Head of caudate nucleus (tissue), 42 donors: ENCODE results near the gene CSH1.
A peak's percentile ranks its signal among the peaks of the same experiment; 100 is the strongest.
"Not testable (repeated sequence)": the region's sequence is repeated elsewhere in the genome, so short reads cannot be mapped to it uniquely, and the experiment has no call there.

ENCODE experiments used
- DNase-seq, 42 donors: peaks; one replicate each; pipeline versions ENCODE4 v3.0.0 to v3.0.0-alpha.2; 2020 to 2021; ENCODE audit warnings: mixed read lengths in 7 of 42
- intact Hi-C: fragments of 100-400 bp; cut with DNase I; formaldehyde crosslinking; loops from one replicate; pipeline ENCODE4 v1.15.0; 2022

The CSH1 gene

DNA sequence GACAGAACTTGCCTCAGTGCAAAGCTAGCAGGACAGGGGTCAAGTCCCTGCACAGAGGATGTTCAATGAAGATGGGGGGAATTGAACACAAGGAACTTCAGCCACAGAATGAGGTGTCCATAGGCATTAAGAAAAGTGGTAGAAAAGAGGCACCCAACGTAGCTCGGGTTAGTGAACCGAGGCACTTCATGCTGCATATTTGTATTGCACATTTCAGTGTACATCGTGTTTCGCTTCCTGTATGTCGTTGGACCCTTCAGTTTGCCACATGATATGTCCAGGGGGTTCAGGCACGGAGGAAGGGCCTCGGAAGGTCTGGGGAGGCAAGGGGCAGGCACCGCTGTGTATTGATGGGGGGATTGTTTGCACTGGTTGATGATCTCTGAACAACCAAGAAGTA is 18.0 kb downstream of the CSH1 start:
- intact Hi-C loops, DNase-seq: not testable (repeated sequence)

DNA sequence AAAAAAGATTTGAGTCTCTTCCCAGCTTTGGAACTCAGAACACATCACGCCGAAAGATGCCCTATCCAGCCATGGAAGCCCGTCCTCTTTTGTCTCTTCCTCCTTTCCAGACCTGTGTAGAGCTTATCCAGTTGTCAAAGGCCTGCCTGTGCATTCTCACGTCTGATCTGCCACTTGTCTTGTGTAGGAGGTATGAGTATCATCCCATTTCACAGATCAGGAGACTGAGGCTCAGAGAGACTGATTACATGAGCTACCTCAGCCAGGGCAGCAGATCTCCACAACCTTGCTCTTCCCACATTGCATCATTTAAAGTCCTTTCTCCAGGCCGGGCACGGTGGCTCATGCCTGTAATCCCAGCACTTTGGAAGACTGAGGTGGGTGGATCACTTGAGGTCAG is 21.7 kb downstream of the CSH1 start:
- DNase-seq = not testable (repeated sequence)

GRCh38 chr17:63874061-63874626 is 22.2 kb downstream of the CSH1 start:
- DNase-seq, intact Hi-C loops: not testable (repeated sequence)

More for the DNA sequence above, 21.7 kb downstream of the CSH1 start:
- intact Hi-C loops = not testable (repeated sequence)

GRCh38 chr17:63873577-63873976 is 22.8 kb downstream of the CSH1 start, which contains the start of gene CSH2:
TSS of gene CSH2 (minus strand) at chr17:63873677. CDS start at chr17:63873614, 63 bp downstream.
- DNase-seq, intact Hi-C loops: not testable (repeated sequence)

DNA sequence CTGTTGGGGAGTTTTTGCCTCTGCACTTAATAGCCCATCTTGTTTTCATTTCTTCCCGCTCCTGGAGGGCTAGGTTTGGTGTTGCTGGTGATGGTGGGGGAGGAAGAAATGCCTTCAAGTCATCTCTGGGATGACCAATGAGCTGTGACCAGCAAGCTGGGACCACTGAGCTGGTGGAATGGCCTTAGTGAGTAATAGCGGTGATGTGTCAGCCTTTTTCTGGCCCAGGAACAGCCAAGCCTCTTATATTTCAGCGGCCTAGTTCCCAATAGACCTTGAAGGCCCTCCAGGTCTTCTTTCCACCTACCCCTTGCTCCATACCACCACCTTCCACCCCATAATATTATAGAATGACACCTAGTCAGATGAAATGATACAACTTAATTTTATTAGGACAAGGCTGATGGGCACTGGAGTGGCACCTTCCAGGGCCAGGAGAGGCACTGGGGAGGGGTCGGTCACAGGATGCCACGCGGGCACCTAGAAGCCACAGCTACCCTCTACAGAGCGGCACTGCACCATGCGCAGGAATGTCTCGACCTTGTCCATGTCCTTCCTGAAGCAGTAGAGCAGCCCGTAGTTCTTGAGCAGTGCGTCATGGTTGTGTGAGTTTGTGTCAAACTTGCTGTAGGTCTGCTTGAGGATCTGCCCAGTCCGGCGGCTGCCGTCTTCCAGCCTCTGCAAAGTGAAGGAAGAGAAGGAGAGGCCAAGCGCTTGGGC is 24.6 kb downstream of the CSH1 start:
- intact Hi-C loops, DNase-seq: not testable (repeated sequence)

DNA sequence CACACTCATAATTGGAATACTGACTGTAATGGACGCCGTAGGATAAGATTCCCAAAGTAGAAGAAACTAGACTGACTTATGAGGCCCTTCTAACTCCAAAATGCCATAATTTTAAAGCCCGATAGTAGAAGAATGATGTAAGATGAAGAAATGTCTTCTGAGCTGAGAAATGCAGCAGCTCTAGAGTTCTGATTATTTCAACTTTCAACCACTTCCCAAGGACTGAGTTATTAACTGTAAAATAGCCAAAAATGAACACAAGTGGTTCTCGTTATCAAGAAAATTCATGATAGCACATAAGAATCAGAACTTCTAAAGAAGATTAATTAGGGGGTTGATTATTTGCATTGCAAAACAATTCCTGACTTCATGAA is 26.1 kb downstream of the CSH1 start:
- intact Hi-C loops, DNase-seq: not testable (repeated sequence)

DNA sequence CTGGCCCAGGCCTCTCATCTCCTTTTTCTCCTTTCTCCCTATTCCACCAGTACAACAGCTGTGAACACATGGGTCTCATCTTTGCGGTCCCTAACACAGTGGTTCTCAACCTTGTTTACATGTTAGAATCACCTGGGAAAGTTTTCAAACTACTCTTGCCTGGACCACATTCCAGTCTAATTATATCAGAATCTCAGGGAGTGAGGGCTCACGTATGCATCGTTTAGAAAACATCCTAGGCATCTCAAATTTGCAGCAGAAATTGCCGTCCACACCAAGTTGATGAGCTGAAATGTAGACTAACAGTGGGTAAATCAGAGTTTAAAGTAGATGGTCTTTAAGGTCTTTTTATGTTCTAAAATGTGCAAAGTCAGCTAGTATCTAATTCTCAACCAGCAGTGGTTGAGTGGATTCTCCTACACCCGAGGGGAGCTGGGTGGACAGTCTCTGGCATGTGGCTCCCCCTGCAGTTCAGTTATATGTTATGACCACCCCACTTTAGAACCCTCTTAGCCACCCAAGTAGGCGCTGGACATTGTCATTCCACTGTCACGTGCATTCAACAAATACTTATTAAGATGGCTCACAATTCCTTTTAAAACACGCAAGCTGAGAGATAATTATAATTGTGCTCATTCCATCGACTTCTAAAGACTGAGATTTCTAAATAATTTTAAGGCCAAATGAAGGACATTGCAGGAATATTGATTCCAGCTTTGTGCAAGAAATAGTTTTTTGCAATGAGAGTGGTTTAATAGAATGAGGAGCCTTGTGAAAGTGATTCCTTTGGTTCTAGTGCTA is 26.7 kb downstream of the CSH1 start:
- intact Hi-C loops, DNase-seq: not testable (repeated sequence)

DNA sequence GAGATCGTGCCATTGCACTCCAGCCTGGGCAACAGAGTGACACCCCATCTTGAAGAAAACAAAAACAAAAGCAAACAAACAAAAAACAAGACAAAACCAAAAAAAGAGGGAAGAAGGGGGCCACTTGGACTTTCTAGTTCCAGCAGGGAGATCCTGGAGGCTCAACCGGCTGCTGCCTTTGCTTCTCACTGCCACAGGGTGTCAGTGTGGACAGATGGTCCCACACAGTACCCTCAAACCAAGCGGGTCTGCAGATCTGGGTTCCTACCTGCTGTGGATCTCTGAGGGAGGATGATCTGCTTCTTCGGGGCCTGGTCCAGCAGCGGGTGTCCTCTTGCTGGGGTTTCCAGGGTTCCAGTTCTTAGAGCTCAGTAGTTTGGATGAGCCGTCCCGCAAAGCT is 29.7 kb downstream of the CSH1 start:
- DNase-seq, intact Hi-C loops: not testable (repeated sequence)

GRCh38 chr17:63859257-63859656 is 37.1 kb downstream of the CSH1 start:
- DNase-seq = no peak
- intact Hi-C loops = no loop called here

GRCh38 chr17:63856425-63856824 is 39.9 kb downstream of the CSH1 start:
- intact Hi-C loops, DNase-seq: not testable (repeated sequence)

DNA sequence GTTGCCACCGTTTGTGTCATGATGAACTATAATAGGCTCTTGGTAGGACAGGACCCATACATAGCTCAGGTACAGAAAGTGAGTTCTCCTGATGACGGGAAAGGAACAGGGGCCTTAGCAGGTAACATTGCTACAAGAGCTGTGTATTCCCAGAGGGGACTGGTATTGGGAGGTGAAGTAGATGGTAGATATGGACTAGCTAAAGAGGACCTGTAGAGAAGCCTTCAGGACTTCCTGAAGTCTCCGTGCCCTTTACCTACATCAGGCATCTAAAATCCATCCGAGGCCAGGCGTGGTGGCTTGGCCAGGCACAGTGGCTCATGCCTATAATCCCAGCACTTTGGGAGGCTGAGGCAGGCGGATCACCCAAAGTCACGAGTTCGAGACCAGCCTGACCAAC is 41.2 kb downstream of the CSH1 start:
- intact Hi-C loops = no loop called here

GRCh38 chr17:63854709-63855108 is 41.7 kb downstream of the CSH1 start:
- intact Hi-C loops = no loop called here
- no peak for DNase-seq

More for the DNA sequence above, 41.2 kb downstream of the CSH1 start:
- DNase-seq = no peak

- intact Hi-C loops = no loop called here
- DNase-seq = no peak
These were observed 43.1 kb downstream of the CSH1 start for GRCh38 chr17:63853260-63853659.

- intact Hi-C loops = no loop called here
- no peak for DNase-seq
These were observed 46.0 kb downstream of the CSH1 start for GRCh38 chr17:63850401-63850800.

DNA sequence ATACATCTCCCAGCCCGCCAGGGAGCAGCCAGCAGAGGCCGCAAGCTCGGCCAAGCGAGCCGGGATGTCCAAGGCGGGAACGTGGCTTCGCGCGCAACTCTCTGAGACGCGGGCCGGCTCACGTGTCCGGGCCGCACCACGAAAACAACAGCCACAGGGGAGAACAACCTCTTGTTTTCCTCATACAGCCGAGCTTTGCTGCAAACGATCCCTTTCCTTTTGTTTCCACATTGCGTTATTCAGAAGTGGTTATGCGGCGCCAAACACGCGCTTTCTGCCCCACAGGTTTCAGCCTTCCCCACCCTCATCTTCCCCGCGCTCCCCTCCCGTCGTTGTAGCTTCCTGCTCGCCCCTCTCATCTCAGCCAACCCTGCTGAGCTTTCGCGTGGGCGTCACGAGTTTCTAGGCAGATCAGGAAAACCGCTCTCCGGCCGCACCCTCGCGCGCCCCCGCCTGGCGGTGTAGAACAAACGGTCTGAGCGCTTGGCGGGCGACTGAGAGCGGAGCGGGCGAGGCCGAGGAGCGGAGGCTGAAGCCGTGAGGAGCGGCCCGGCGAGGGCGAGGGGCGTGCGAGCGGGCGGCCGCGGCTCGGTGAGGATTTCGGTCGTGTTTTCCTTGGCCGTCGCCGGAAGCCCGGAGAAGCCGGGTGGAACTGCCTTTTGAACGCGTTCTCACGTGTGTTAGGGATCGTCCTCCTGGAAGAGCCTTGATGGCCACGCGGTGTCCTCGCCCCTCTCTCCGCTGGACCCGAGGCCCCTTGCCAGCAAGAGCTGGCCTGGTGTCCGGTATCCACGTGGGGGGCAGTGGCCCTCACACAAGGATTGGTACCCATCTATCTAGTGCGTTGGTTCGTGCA is 47.3 kb downstream of the CSH1 start:
- peak; percentile 79 to 96 (median 93) for DNase-seq
- intact Hi-C loops = no loop called here

GRCh38 chr17:63847525-63848249 is 48.7 kb downstream of the CSH1 start:
- intact Hi-C loops = no loop called here
- DNase-seq = no peak

GRCh38 chr17:63845509-63845908 is 50.9 kb downstream of the CSH1 start:
- intact Hi-C loops = no loop called here
- no peak for DNase-seq
